Measurements from ENCODE around the gene SLAMF9. TPM values are rescaled to one million over a fixed set of nuclear protein-coding genes. Genes with fewer than 3 reads are reported as not detected.

Gene SLAMF9
- total and polyA plus RNA-seq, 4 donors, result 0.25 to 0.68 (median 0.64) TPM; not detected in 1

DNA sequence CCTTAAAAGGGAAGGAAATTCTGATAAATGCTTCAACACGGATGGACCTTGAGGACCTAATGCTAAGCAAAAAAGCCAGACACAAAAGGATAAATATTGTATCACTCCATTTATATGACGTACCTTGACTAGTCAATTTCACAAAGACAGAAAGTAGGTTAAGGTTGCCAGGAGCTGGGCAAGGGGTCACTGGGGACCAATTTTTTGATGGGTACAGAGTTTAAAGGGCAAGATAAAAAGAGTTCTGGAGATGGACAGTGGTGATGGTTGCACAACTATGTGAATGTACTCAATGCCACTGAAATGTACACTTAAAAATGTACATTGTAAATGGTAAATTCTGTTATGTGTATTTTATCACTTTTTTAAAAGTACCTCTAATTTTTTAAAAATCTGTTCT is 32.1 kb upstream of the SLAMF9 start:
- Histone ChIP-seq H3K4me1 (ENCODE audit: control insufficient read depth in 4 of 4, insufficient read depth in 4 of 4, low read length in 3 of 4) (peaks cover 0 to 3% (median 0%) of the 10 kb centered on the region in 4 donors), H3K4me3 (ENCODE audit: low read depth in 1 of 3, low read length in 3 of 3) (no peak overlapping the region), H3K27ac (ENCODE audit: low read depth in 1 of 2, low read length in 2 of 2) (no peak overlapping the region), H3K27me3 (ENCODE audit: control insufficient read depth in 4 of 4, insufficient read depth in 4 of 4, low read length in 3 of 4) (no peaks in the 10 kb centered on the region), H3K9me3 (ENCODE audit: control insufficient read depth in 4 of 4, low read length in 3 of 4) (no peaks in the 10 kb centered on the region), H3K9ac (ENCODE audit: low read depth in 1 of 2, low read length in 2 of 2) (no peak overlapping the region), H3K36me3 (ENCODE audit: control insufficient read depth in 4 of 4, insufficient read depth in 3 of 4, low read depth in 1 of 4, low read length in 3 of 4) (no peaks in the 10 kb centered on the region)
- WGBS, result 57% methylated on average over 2 of the region's 2 CpGs
- no peak for DNase-seq (ENCODE audit: low spot score)
- TF ChIP-seq YY1 (IDR thresholded peaks at IDR 0.05) (no peak), JUND (IDR thresholded peaks at IDR 0.05) (no peak), GABPA (IDR thresholded peaks at IDR 0.05 in 1 of 2, conservative IDR thresholded peaks at IDR 0.05 in 1 of 2) (no peak), SP1 (IDR thresholded peaks at IDR 0.05) (no peak), RXRA (IDR thresholded peaks at IDR 0.05) (peak; percentile 10 to 41), FOXA1 (IDR thresholded peaks at IDR 0.05) (no peak), EGR1 (IDR thresholded peaks at IDR 0.05; ENCODE audit: low read depth in 2 of 2) (no peak), FOXA2 (IDR thresholded peaks at IDR 0.05) (no peak), TAF1 (conservative IDR thresholded peaks at IDR 0.05) (no peak), HNF4G (IDR thresholded peaks at IDR 0.05) (no peak), HNF4A (conservative IDR thresholded peaks at IDR 0.05) (peak; percentile 52 to 63), NR2F2 (IDR thresholded peaks at IDR 0.05) (no peak)
- TF ChIP-seq, protein P1, sequence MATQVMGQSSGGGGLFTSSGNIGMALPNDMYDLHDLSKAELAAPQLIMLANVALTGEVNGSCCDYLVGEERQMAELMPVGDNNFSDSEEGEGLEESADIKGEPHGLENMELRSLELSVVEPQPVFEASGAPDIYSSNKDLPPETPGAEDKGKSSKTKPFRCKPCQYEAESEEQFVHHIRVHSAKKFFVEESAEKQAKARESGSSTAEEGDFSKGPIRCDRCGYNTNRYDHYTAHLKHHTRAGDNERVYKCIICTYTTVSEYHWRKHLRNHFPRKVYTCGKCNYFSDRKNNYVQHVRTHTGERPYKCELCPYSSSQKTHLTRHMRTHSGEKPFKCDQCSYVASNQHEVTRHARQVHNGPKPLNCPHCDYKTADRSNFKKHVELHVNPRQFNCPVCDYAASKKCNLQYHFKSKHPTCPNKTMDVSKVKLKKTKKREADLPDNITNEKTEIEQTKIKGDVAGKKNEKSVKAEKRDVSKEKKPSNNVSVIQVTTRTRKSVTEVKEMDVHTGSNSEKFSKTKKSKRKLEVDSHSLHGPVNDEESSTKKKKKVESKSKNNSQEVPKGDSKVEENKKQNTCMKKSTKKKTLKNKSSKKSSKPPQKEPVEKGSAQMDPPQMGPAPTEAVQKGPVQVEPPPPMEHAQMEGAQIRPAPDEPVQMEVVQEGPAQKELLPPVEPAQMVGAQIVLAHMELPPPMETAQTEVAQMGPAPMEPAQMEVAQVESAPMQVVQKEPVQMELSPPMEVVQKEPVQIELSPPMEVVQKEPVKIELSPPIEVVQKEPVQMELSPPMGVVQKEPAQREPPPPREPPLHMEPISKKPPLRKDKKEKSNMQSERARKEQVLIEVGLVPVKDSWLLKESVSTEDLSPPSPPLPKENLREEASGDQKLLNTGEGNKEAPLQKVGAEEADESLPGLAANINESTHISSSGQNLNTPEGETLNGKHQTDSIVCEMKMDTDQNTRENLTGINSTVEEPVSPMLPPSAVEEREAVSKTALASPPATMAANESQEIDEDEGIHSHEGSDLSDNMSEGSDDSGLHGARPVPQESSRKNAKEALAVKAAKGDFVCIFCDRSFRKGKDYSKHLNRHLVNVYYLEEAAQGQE (IDR thresholded peaks at IDR 0.05), result no peak
- TF ChIP-seq, protein P2, sequence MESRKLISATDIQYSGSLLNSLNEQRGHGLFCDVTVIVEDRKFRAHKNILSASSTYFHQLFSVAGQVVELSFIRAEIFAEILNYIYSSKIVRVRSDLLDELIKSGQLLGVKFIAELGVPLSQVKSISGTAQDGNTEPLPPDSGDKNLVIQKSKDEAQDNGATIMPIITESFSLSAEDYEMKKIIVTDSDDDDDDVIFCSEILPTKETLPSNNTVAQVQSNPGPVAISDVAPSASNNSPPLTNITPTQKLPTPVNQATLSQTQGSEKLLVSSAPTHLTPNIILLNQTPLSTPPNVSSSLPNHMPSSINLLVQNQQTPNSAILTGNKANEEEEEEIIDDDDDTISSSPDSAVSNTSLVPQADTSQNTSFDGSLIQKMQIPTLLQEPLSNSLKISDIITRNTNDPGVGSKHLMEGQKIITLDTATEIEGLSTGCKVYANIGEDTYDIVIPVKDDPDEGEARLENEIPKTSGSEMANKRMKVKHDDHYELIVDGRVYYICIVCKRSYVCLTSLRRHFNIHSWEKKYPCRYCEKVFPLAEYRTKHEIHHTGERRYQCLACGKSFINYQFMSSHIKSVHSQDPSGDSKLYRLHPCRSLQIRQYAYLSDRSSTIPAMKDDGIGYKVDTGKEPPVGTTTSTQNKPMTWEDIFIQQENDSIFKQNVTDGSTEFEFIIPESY (IDR thresholded peaks at IDR 0.05), result no peak
- TF ChIP-seq, protein P3, sequence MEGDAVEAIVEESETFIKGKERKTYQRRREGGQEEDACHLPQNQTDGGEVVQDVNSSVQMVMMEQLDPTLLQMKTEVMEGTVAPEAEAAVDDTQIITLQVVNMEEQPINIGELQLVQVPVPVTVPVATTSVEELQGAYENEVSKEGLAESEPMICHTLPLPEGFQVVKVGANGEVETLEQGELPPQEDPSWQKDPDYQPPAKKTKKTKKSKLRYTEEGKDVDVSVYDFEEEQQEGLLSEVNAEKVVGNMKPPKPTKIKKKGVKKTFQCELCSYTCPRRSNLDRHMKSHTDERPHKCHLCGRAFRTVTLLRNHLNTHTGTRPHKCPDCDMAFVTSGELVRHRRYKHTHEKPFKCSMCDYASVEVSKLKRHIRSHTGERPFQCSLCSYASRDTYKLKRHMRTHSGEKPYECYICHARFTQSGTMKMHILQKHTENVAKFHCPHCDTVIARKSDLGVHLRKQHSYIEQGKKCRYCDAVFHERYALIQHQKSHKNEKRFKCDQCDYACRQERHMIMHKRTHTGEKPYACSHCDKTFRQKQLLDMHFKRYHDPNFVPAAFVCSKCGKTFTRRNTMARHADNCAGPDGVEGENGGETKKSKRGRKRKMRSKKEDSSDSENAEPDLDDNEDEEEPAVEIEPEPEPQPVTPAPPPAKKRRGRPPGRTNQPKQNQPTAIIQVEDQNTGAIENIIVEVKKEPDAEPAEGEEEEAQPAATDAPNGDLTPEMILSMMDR (IDR thresholded peaks at IDR 0.05; ENCODE audit: low read depth, low read length, missing input control), result no peak
- TF ChIP-seq, protein P4, sequence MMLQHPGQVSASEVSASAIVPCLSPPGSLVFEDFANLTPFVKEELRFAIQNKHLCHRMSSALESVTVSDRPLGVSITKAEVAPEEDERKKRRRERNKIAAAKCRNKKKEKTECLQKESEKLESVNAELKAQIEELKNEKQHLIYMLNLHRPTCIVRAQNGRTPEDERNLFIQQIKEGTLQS (IDR thresholded peaks at IDR 0.05), result no peak
- TF ChIP-seq, protein P5, sequence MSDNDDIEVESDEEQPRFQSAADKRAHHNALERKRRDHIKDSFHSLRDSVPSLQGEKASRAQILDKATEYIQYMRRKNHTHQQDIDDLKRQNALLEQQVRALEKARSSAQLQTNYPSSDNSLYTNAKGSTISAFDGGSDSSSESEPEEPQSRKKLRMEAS (IDR thresholded peaks at IDR 0.05), result no peak

All from liver (tissue), 9 donors.